AG04449 (cell line): Measurements from ENCODE around the gene KIAA1755.

Experiments
- CTCF ChIA-PET: fragments of 350-600 bp; formaldehyde crosslinking; extraction: SDS; loops from one replicate; lab custom pipeline; 2021; ENCODE audit warnings: antibody characterized with exemption; lab: Yijun Ruan, JAX
- POLR2A ChIA-PET: fragments of 400-600, 350-600 bp; formaldehyde crosslinking; extraction: SDS; loops from one replicate; lab custom pipeline; 2020; ENCODE audit warnings: antibody characterized with exemption, inconsistent platforms; lab: Yijun Ruan, JAX
- DNase-seq: peaks from one replicate; pipeline ENCODE4 v3.0.0-alpha.2; 2010; ENCODE audit warnings: low read depth, low spot score
- H3K4me3 ChIP-seq: 2 replicates; pipeline ENCODE4 v1.5.1; 2011; ENCODE audit warnings: low read depth, mild to moderate bottlenecking, control low read depth, low read length
- TF ChIP-seq, protein P1 (sequence below): IDR thresholded peaks from one replicate; pipeline ENCODE4 v1.5.1; 2011; ENCODE audit warnings: mild to moderate bottlenecking, moderate library complexity, low read length, control low read depth, inconsistent platforms; ENCODE audit not compliant: insufficient read depth; ENCODE audit errors: missing control alignments

The KIAA1755 gene

DNA sequence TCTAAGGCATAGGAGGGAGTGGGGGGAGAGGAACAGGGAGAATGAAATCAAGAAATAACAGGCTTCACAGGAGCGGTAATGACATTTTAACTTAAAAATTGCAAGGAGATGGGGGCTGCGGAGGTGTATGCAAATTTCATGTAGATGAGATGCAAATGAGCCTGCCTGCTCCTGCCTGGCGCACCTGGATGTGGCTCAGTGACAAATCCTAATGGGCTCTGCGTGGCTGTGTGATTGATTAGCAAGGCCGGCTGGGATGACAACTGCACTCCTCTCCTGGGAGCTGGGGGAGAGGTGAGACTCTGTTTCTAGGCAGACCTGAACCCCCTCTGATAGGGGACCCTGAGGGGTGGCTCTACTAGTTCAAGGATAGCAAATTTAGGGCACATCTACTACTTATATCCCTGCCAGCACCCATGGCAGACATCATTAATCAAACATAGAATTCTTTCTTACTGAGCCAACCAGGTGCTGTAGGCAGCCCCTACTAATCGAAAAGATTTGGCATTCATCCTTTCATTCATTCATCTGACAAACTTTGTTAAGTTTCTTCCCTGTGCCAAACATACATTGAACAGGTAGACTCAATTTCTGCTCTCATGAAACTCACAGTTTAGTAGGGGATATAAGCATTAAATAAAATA lies 57.1 kb downstream of the KIAA1755 start:
- DNase-seq: no peak
- H3K4me3 ChIP-seq: no peak overlapping the region
- ChIA-PET CTCF (interaction anchor here (2.0 to 28.8 kb wide), 3 partner anchors 12 to 130 kb away, joined by 10 to 356 read pairs (median 17); no protein-coding TSS in a partner anchor), POLR2A (no interaction called here)
- TF ChIP-seq, protein P1, sequence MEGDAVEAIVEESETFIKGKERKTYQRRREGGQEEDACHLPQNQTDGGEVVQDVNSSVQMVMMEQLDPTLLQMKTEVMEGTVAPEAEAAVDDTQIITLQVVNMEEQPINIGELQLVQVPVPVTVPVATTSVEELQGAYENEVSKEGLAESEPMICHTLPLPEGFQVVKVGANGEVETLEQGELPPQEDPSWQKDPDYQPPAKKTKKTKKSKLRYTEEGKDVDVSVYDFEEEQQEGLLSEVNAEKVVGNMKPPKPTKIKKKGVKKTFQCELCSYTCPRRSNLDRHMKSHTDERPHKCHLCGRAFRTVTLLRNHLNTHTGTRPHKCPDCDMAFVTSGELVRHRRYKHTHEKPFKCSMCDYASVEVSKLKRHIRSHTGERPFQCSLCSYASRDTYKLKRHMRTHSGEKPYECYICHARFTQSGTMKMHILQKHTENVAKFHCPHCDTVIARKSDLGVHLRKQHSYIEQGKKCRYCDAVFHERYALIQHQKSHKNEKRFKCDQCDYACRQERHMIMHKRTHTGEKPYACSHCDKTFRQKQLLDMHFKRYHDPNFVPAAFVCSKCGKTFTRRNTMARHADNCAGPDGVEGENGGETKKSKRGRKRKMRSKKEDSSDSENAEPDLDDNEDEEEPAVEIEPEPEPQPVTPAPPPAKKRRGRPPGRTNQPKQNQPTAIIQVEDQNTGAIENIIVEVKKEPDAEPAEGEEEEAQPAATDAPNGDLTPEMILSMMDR: no peak

DNA sequence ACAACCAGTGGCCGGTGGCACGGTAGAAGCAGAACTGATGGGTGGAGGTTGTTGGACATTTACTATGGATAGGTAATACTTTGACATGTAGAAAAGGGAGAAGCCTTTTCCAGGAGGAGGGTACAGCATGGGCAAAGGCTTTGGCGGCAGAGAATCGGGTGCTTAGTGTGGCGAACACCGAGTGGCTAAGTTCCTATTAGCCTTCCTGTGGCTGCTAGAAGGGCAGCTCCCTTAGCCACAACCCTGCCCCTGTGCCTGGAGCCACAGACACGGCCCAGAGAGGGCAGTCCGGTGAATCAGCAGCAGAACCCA lies 57.6 kb downstream of the KIAA1755 start:
- no peak overlapping the region for H3K4me3 ChIP-seq
- TF ChIP-seq, protein P1: no peak
- ChIA-PET CTCF (interaction anchor here (2.0 to 28.8 kb wide), 3 partner anchors 11 to 129 kb away, joined by 10 to 356 read pairs (median 17); no protein-coding TSS in a partner anchor), POLR2A (no interaction called here)
- DNase-seq: no peak

GRCh38 chr20:38202153-38202981 lies 58.2 kb downstream of the KIAA1755 start:
- POLR2A ChIA-PET: interaction anchor here (1.1 kb wide), 1 partner anchor 18 kb away, joined by 3 read pairs; no protein-coding TSS in a partner anchor
- TF ChIP-seq, protein P1: no peak
- CTCF ChIA-PET: interaction anchor here (2.0 to 28.8 kb wide), 3 partner anchors 10 to 129 kb away, joined by 10 to 356 read pairs (median 17); no protein-coding TSS in a partner anchor
- no peak overlapping the region for H3K4me3 ChIP-seq
- DNase-seq: no peak

DNA sequence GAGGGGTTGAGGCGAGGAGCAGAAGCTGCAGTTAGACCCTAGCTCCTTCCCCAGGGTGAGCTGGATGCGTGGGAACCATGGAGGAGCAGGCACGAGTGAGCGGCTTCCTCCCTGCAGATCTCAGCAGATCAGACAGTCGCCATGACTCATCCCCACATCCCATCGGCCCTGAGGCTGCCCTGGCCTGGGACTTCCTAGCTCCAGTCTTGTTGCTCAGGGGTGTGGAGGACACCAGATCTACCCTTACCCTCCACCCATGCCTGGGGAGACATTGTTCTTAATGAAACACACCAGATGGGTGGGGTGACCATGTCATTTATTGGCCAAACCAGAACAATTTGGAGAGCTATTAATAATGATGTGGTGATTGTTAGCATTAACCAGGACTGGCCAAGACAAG lies 59.2 kb downstream of the KIAA1755 start:
- no peak for DNase-seq
- POLR2A ChIA-PET: interaction anchor here (0.8 to 1.1 kb wide), 2 partner anchors 19 to 28 kb away, joined by 3 read pairs; no protein-coding TSS in a partner anchor
- no peak overlapping the region for H3K4me3 ChIP-seq
- TF ChIP-seq, protein P1: no peak
- CTCF ChIA-PET: interaction anchor here (0.9 to 28.8 kb wide), 5 partner anchors 9 to 128 kb away, joined by 3 to 356 read pairs (median 10); no protein-coding TSS in a partner anchor

DNA sequence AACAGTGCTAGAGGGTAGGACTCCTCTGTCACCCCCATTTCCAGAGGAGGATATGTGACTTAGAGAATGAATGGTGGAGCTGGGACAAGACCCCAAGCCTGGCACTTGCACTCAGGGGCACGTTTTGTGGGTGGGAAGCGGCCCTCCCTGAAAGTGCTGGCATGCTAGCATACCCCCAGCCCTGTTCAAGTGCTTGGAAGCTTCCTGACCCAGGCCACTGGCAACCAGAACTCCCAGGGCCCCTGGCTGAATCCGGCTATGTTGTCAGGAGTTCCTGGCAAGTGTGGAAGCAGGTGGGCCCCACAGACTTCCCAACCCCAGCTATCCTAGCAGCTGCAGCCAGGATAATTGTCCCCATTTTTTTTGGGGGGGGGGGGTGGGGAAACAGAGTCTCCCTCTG lies 59.9 kb downstream of the KIAA1755 start:
- TF ChIP-seq, protein P1: no peak
- CTCF ChIA-PET: interaction anchor here (1.0 to 28.8 kb wide), 5 partner anchors 9 to 143 kb away, joined by 3 to 356 read pairs (median 10); no protein-coding TSS in a partner anchor

More for the DNA sequence above, 59.9 kb downstream of the KIAA1755 start:
- H3K4me3 ChIP-seq: no peak overlapping the region
- DNase-seq: no peak
- POLR2A ChIA-PET: no interaction called here
